HEK293T (cell line): ENCODE measurements around the gene IGSF3.

Source experiments
- BHLHE40 ChIP-seq: fragments of 450-650 bp; IDR thresholded peaks from 2 replicates; pipeline ENCODE4 v1.6.1; 2016; ENCODE audit warnings: mild to moderate bottlenecking, moderate library complexity, borderline replicate concordance
- CTBP1 ChIP-seq: fragments of 450-650 bp; IDR thresholded peaks from 2 replicates; pipeline ENCODE4 v1.6.1; 2016; ENCODE audit warnings: borderline replicate concordance
- ELF4 ChIP-seq: fragments of 450-650 bp; IDR thresholded peaks from 2 replicates; pipeline ENCODE4 v1.6.1; 2017; ENCODE audit warnings: antibody characterized with exemption
- FOXA1 ChIP-seq: fragments of 450-650 bp; IDR thresholded peaks from 2 replicates; pipeline ENCODE4 v1.6.1; 2016; ENCODE audit warnings: mild to moderate bottlenecking
- FOXM1 ChIP-seq: fragments of 450-650 bp; IDR thresholded peaks from 2 replicates; pipeline ENCODE4 v1.6.1; 2017; ENCODE audit warnings: mild to moderate bottlenecking, borderline replicate concordance
- HDGF ChIP-seq: fragments of 450-650 bp; IDR thresholded peaks from 2 replicates; pipeline ENCODE4 v1.6.1; 2017; ENCODE audit warnings: antibody characterized with exemption, borderline replicate concordance
- LEF1 ChIP-seq: fragments of 450-650 bp; IDR thresholded peaks from 2 replicates; pipeline ENCODE4 v1.6.1; 2017; ENCODE audit warnings: mild to moderate bottlenecking, borderline replicate concordance
- NFRKB ChIP-seq: fragments of 450-650 bp; IDR thresholded peaks from 2 replicates; pipeline ENCODE4 v1.6.1; 2016; ENCODE audit warnings: mild to moderate bottlenecking, moderate library complexity
- PKNOX1 ChIP-seq: fragments of 450-650 bp; IDR thresholded peaks from 2 replicates; pipeline ENCODE4 v1.6.1; 2016
- SP1 ChIP-seq: fragments of 450-650 bp; IDR thresholded peaks from 2 replicates; pipeline ENCODE4 v1.6.1; 2017
- ZNF384 ChIP-seq: fragments of 450-650 bp; IDR thresholded peaks from 2 replicates; pipeline ENCODE4 v1.6.1; 2016

GRCh38 chr1:116570358-116571214 is 96.9 kb downstream of the IGSF3 start, which contains the start of gene CD58:
- no peak for TF ChIP-seq ELF4
- no peak for TF ChIP-seq SP1
- no peak for TF ChIP-seq FOXA1
- no peak for TF ChIP-seq ZNF384
- no peak for TF ChIP-seq NFRKB
- TF ChIP-seq LEF1, result no peak
- 0 out of 2 replicates have a peak, but pooled peaks have one; percentile 44 for TF ChIP-seq FOXM1
- no peak for TF ChIP-seq CTBP1
- TF ChIP-seq BHLHE40, result no peak
- TF ChIP-seq PKNOX1, result no peak
- TF ChIP-seq HDGF, result no peak
